ENCODE results near the gene PRR12. TPM values are rescaled to one million over a fixed set of nuclear protein-coding genes. Genes with fewer than 3 reads are reported as not detected.

The PRR12 gene
- total and polyA plus RNA-seq, 2 donors from 2014 or later: 4.9 to 27.4 TPM

DNA sequence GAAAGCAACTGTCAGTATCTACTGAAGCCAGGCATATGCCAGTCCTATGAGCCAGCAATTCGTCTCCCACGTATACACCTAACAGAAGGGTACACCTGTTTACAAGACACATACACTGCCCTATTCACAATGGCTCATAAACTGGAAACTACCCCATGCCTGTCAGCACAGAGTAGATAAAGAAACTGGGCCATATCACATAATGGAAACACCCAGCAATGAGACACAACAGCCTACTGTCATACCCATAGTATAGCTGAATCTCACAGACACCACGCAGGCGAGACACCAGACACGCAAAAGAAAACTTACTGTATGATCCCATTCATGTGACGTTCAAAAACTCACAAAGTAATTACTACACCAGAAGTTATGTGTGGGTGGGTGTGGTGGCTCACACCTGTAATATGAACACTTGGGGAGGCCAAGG lies 26.4 kb upstream of the PRR12 start:
- H3K27me3 ChIP-seq (ENCODE audit: control insufficient read depth, insufficient read depth, low read length): no peaks in the 10 kb centered on the region
- peaks cover 0 to 2% (median 0%) of the 10 kb centered on the region in 3 donors for H3K4me1 ChIP-seq (ENCODE audit: control insufficient read depth in 2 of 3, insufficient read depth in 2 of 3, low read depth in 1 of 3, low read length in 3 of 3)
- no peaks in the 10 kb centered on the region for H3K9me3 ChIP-seq (ENCODE audit: control insufficient read depth in 2 of 3, insufficient read depth in 1 of 3, low read length in 3 of 3)
- peaks cover 0 to 4% (median 0%) of the 10 kb centered on the region in 3 donors for H3K36me3 ChIP-seq (ENCODE audit: control insufficient read depth in 2 of 3, insufficient read depth in 3 of 3, low read length in 3 of 3)
- intact Hi-C loops (cut with DNase I): no loop called here
- TF ChIP-seq, protein P1, sequence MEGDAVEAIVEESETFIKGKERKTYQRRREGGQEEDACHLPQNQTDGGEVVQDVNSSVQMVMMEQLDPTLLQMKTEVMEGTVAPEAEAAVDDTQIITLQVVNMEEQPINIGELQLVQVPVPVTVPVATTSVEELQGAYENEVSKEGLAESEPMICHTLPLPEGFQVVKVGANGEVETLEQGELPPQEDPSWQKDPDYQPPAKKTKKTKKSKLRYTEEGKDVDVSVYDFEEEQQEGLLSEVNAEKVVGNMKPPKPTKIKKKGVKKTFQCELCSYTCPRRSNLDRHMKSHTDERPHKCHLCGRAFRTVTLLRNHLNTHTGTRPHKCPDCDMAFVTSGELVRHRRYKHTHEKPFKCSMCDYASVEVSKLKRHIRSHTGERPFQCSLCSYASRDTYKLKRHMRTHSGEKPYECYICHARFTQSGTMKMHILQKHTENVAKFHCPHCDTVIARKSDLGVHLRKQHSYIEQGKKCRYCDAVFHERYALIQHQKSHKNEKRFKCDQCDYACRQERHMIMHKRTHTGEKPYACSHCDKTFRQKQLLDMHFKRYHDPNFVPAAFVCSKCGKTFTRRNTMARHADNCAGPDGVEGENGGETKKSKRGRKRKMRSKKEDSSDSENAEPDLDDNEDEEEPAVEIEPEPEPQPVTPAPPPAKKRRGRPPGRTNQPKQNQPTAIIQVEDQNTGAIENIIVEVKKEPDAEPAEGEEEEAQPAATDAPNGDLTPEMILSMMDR (IDR thresholded peaks at IDR 0.05; ENCODE audit: borderline replicate concordance, extremely low read depth, insufficient read depth): no peak
- no peak overlapping the region for H3K27ac ChIP-seq (ENCODE audit: low read depth in 2 of 2, low read length in 2 of 2)
- H3K4me3 ChIP-seq (ENCODE audit: low read length in 3 of 3): no peak overlapping the region
- H3K9ac ChIP-seq (ENCODE audit: low read length in 3 of 3): no peak overlapping the region
- DNase-seq (no peak), FAIRE-seq (no peak)

DNA sequence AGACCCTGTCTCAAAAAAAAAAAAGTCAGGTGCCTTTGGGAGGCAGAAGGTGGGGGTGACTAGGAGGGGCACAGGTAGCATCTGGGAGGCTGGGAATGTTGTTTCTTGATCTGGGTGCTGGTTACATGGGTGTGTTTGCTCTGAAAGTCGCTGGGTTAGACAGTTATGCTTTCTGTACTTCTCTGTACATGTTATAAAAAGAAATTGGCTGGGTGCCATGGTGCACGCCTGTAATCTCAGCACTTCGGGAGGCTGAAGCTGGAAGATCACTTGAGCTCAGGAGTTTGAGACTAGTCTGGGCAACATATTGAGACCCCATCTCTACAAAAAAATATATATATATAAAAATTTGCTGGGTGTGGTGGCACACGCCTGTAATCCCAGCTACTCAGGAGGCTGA lies 25.7 kb upstream of the PRR12 start:
- H3K4me3 ChIP-seq (ENCODE audit: low read length in 3 of 3): no peak overlapping the region
- H3K9me3 ChIP-seq (ENCODE audit: control insufficient read depth in 2 of 3, insufficient read depth in 1 of 3, low read length in 3 of 3): no peaks in the 10 kb centered on the region
- FAIRE-seq (no peak), DNase-seq (no peak)
- H3K4me1 ChIP-seq (ENCODE audit: control insufficient read depth in 2 of 3, insufficient read depth in 2 of 3, low read depth in 1 of 3, low read length in 3 of 3): peaks cover 0 to 2% (median 0%) of the 10 kb centered on the region in 3 donors
- no peaks in the 10 kb centered on the region for H3K27me3 ChIP-seq (ENCODE audit: control insufficient read depth, insufficient read depth, low read length)
- intact Hi-C loops (cut with DNase I): no loop called here
- TF ChIP-seq, protein P1 (IDR thresholded peaks at IDR 0.05; ENCODE audit: borderline replicate concordance, extremely low read depth, insufficient read depth): no peak
- H3K36me3 ChIP-seq (ENCODE audit: control insufficient read depth in 2 of 3, insufficient read depth in 3 of 3, low read length in 3 of 3): no peaks in the 10 kb centered on the region
- H3K27ac ChIP-seq (ENCODE audit: low read depth in 2 of 2, low read length in 2 of 2): no peak overlapping the region
- no peak overlapping the region for H3K9ac ChIP-seq (ENCODE audit: low read length in 3 of 3)

DNA sequence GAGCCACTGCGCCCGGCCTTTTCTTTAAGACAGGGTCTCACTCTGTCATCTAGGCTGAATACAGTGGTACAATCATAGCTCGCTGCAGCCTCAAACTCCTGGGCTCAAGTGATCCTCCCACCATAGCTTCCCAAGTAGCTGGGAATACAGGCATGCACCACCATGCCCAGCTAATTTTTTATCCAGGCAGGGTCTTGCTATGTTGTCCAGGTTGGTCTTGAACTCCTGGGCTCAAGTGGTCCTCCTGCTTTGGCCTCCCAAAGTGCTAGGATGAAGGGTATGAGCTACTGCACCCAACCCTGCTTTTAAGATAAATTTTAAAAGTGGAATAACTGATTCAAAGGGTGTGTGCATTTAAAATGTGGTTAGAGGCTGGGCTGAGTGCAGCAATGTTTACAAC lies 24.7 kb upstream of the PRR12 start:
- TF ChIP-seq, protein P1 (IDR thresholded peaks at IDR 0.05; ENCODE audit: borderline replicate concordance, extremely low read depth, insufficient read depth): no peak

DNA sequence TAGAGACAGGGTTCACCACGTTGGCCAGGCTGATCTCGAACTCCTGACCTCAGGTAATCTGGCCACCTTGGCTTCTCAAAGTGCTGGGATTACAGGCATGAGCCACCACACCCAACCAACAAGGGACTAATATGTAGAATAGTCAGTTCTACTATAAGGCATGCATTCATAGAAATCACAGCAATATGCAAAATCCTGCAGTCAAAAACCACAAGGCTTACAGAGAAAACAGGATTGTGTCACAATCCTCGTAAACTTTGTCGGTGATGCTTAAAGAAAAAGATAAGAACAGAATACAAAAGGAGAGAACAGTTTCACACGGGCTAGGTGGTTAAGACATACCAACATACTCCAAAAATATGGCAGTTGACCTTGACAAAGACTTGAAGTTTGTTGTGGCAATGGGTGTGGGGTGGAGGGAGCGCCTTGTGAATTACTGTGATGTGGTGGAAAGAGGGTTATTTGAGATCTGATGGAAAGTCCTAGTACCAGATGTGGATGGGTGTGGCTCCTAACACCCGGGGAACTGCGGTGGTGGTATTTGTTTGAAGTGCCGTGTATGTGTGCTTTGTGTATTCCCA lies 23.0 kb upstream of the PRR12 start:
- H3K9ac ChIP-seq (ENCODE audit: low read length in 3 of 3): no peak overlapping the region
- H3K4me1 ChIP-seq (ENCODE audit: control insufficient read depth in 2 of 3, insufficient read depth in 2 of 3, low read depth in 1 of 3, low read length in 3 of 3): peaks cover 0 to 8% (median 4%) of the 10 kb centered on the region in 3 donors

More for the DNA sequence above, 24.7 kb upstream of the PRR12 start:
- H3K4me1 ChIP-seq (ENCODE audit: control insufficient read depth in 2 of 3, insufficient read depth in 2 of 3, low read depth in 1 of 3, low read length in 3 of 3): peaks cover 0 to 7% (median 2%) of the 10 kb centered on the region in 3 donors
- no peaks in the 10 kb centered on the region for H3K27me3 ChIP-seq (ENCODE audit: control insufficient read depth, insufficient read depth, low read length)
- H3K9me3 ChIP-seq (ENCODE audit: control insufficient read depth in 2 of 3, insufficient read depth in 1 of 3, low read length in 3 of 3): no peaks in the 10 kb centered on the region
- FAIRE-seq (no peak), DNase-seq (no peak)
- no peak overlapping the region for H3K27ac ChIP-seq (ENCODE audit: low read depth in 2 of 2, low read length in 2 of 2)
- intact Hi-C loops (cut with DNase I): no loop called here
- H3K36me3 ChIP-seq (ENCODE audit: control insufficient read depth in 2 of 3, insufficient read depth in 3 of 3, low read length in 3 of 3): no peaks in the 10 kb centered on the region
- no peak overlapping the region for H3K4me3 ChIP-seq (ENCODE audit: low read length in 3 of 3)
- no peak overlapping the region for H3K9ac ChIP-seq (ENCODE audit: low read length in 3 of 3)

More for the DNA sequence above, 23.0 kb upstream of the PRR12 start:
- no peaks in the 10 kb centered on the region for H3K9me3 ChIP-seq (ENCODE audit: control insufficient read depth in 2 of 3, insufficient read depth in 1 of 3, low read length in 3 of 3)
- FAIRE-seq (no peak), DNase-seq (no peak)
- H3K4me3 ChIP-seq (ENCODE audit: low read length in 3 of 3): no peak overlapping the region
- no peak overlapping the region for H3K27ac ChIP-seq (ENCODE audit: low read depth in 2 of 2, low read length in 2 of 2)
- no peaks in the 10 kb centered on the region for H3K27me3 ChIP-seq (ENCODE audit: control insufficient read depth, insufficient read depth, low read length)
- H3K36me3 ChIP-seq (ENCODE audit: control insufficient read depth in 2 of 3, insufficient read depth in 3 of 3, low read length in 3 of 3): no peaks in the 10 kb centered on the region
- TF ChIP-seq, protein P1 (IDR thresholded peaks at IDR 0.05; ENCODE audit: borderline replicate concordance, extremely low read depth, insufficient read depth): no peak
- intact Hi-C loops (cut with DNase I): no loop called here
